Activated T-helper 9 cell treated with anti-CD3 and anti-CD28 coated beads, Interleukin-2, amount 50 U/mL, for 16 hours (primary cell): ENCODE measurements around the gene MRPL50.

Experiments
- DNase-seq: peaks from one replicate; pipeline ENCODE4 v3.0.0-alpha.2; 2020; ENCODE audit warnings: low read depth

MRPL50 gene

DNA sequence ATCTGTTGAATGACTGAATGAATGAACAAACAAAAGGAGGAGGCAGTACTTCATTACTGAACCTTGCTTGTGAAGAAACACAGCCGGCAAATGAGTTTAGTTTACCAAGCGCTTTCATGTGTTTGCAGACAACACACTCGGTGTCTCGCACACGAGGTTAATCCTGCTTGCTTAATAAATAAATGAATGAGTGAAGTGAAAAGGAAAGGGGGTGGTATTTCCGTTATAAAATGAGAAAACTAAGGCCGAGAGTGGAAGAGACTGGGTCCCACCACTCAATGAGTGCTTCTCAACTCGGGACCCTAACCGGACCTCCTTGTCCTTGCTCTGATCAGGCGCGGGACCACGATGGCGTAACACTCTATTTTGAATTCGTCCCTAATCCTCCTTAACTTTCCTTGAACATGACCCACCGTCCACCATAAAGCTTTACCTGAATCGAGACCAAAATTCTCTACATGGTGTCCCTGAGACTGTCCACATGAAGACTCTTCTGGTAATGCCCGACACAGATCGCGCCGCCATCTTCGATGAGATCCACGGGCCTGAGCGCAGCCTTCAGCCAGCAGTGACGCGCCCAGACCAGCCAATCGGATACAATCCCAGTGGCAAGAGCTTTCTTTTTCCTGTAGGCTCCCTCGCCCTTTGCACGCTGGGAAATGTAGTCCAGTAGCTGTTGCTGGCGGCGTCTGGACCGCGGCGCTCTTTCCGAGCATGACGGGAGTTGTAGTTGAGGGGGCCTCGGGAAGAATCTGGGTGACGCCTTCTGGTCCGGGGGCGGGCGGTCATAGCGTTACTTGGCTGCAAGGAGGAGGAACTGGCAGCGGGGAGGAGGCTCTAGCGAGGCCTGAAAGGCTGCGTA is at the start of gene MRPL50, which contains the start of gene ZNF189:
Gene MRPL50 (minus strand): TSS at position 551 of the 862 bp plus-strand sequence. CDS start 26 bp downstream, at position 525.
Gene ZNF189 (plus strand): TSS at position 784 of the 862 bp plus-strand sequence. CDS start 306 bp downstream, outside the sequence.
- DNase-seq = peak; percentile 93

DNA sequence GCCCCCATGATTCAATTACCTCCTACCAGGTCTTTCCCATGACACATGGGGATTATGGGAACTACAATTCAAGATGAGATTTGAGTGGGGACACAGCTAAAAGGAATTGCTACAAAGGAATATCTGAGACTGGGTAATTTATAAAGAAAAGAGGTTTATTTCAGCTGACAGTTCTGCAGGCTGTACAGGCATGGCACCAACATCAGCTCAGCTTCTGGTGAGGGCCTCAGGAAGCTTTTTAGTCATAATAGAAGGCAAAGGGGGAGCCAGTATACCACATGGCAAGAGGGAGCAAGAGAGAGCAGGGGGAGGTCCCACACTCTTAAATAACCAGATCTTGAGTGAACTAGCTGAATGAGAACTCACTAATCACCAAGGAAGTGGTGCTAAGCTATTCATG is 48.3 kb upstream of the MRPL50 start:
- no peak for DNase-seq

GRCh38 chr9:101445353-101446029 is 47.1 kb upstream of the MRPL50 start:
- DNase-seq = no peak

DNA sequence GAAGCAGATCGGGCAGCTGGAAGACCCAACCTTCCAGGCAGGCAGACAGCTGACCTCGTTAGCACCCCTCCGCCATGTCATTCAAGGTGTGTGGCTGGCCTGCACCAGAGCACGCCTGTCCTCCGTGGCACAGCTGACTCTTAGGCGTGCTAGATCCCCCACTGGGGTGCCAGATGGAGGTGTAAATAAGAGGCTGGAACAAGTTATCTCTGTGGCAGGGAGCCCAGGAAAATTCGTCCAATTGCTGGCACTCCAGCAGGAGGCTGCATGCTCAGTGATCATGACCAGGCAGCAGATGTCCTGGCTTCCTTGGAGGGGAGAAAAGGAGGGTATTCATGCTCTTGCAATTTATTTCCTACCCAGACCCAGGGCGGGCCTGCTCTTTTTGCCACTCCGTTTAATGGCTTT is 45.0 kb upstream of the MRPL50 start:
- no peak for DNase-seq

GRCh38 chr9:101442736-101443135 is 44.3 kb upstream of the MRPL50 start:
- no peak for DNase-seq

GRCh38 chr9:101442318-101442717 is 43.9 kb upstream of the MRPL50 start:
- no peak for DNase-seq

- no peak for DNase-seq
These were observed 42.4 kb upstream of the MRPL50 start for GRCh38 chr9:101440714-101441230.

GRCh38 chr9:101438523-101438922 is 40.1 kb upstream of the MRPL50 start:
- no peak for DNase-seq

DNA sequence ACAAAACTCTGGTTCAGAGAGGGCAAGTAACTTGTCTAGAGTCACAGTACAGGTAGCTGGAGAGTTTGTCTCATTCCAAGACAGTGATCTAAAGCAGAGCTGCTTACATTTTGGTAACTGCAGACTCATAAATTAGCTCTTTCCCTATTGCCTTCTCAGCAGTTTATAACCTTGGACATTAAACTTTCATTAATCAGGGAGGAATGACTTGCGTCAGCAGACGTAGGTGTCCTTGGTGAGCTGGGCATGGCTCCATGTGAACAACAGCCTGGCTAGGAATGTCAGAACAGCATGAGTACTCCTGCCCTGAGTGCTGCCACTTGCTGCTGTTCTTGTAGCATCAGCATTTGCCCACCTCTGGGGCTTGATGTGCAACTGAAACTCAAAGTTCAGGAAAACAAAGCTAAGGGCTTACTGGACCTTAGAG is 39.4 kb upstream of the MRPL50 start:
- DNase-seq = no peak

DNA sequence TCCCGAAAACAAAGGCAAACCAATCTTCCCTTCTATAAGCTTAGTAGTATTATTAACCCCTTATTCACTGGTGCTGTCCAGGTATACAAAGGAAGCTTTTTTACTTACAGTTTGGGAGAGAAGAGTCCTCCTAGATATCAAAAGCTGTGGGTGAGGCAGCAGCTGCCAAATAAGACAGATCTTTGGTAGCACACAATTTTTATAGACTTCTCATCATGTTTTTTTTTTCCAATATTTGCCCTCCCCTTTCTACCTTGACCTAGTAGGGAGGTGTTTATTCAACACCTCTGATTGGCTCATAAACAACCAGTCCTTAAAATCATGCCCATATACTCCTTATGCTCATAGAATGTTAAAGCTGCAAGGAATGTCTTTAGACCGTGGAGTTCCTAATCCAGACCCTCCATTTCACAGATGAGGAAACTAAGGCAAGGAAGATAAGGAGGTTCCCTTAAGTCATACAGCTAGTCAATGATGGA is 37.2 kb upstream of the MRPL50 start, which contains the start of gene ALDOB:
Gene ALDOB (minus strand): TSS at position 174 of the 479 bp plus-strand sequence. CDS start 4,887 bp downstream, outside the sequence.
- DNase-seq = no peak

- DNase-seq = no peak
These were observed 36.6 kb upstream of the MRPL50 start for GRCh38 chr9:101434998-101435397.

DNA sequence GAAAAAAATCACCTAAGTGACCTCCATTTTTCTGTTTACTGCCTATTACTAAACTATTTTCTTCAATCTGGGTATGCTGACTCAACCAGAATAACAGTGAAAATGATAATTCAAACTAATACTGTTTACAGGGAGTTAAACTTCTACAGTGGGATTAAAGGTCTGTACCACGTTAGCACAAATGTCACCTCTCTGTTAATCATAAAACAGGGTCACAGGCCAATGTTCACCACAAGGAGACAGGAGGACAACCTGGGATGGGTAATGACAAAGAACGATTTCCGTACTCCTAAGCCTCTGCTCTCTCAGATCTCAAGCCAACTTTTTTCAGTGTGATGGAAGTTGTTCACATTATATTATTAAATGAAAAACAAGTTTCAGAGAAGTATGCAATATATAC is 34.8 kb upstream of the MRPL50 start:
- no peak for DNase-seq

DNA sequence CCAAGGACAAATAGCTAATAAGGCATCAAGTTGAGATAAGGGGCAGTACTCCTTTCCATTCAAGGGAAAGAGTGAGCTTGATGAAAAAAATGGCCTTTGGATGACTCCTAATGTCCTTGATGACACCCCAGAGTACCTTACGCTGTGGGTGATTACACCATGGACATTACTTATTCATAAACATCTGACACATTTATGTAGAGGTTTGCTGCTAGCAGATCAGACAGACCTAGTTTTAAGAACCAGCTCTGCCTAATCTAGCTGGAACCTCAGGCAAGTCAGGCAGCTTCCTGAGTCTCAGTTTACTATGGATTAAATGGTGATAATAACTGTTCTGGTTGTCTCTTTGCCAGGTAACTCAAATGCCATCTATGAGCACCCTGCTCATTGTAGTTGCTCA is 34.3 kb upstream of the MRPL50 start:
- no peak for DNase-seq

DNA sequence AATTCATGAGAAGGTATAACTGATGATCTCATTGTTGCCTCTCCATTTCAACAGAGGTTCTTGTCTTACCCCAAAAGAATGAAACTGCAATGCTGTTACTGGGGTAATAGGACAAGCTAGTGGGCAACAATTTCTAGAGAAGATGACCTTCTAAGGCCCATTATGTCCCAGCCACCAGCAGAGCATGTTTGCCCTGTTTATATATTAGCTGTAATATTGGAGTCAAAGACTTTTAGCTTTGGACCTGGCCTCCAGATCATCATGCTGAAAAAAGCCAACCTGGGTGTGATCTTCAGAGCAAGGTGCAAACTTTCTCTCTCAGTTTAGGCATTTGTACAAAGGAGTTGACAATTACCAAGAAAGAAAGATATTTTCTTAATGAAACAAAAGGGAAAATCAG is 33.8 kb upstream of the MRPL50 start:
- no peak for DNase-seq

GRCh38 chr9:101429736-101430135 is 31.3 kb upstream of the MRPL50 start:
- DNase-seq = no peak

DNA sequence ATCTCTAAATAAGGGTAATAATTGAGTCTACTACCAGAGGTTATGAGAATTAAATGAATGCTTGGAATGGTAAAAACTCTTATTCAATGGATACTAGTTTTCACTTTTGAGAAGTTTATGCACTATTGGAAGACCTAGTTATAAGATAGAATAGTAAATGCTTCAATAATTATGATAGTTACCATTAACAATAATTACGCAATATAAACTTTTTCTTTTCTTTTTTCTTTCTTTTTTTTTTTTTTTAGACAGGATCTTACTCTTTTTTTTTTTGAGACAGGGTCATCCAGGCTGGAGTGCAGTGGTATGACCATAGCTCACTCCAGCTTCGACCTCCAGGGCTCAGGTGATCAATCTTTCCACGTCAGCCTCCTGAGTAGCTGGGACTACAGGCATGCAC is 30.5 kb upstream of the MRPL50 start:
- DNase-seq = no peak

- no peak for DNase-seq
These were observed 29.7 kb upstream of the MRPL50 start for GRCh38 chr9:101427957-101428655.

- no peak for DNase-seq
These were observed 28.9 kb upstream of the MRPL50 start for GRCh38 chr9:101427358-101427757.

DNA sequence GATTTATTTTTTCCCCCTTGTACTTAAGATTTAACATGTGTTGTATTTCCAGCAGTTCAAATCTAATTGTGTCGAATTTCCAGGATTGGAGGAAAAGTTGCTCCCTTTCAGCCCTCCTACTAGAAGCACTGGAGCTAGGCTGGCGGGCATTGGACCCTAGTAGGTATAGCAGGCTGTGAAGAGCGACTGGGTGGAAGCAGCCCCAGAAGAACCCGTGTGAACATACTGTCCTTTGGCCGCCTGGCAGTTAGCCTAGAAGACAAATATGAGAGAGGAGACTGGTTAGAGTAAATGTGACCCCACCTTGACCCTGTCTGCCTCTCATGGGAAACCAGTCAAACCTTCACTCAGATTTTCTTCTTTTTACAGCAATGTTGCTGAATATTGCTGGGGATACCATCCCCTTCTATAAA is 23.2 kb upstream of the MRPL50 start:
- no peak for DNase-seq

DNA sequence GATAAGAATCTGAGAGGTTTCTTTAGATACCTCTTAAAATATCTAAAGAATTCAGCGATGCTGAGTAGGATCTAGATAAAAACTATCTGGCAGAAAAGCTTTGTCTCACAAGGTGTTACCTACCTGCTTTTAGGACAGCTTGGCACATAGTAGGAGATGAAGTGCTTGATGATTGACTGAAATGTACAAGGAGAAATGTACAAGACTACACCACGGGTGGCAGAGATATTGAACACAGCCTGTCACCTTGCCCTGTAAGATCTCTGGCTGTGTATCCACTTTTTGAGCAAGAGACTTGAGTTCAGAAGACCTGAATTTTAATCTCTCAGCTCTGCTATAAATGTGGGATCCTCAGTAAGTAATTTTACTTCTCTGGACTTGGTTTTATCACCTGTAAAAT is 21.4 kb upstream of the MRPL50 start:
- no peak for DNase-seq

DNA sequence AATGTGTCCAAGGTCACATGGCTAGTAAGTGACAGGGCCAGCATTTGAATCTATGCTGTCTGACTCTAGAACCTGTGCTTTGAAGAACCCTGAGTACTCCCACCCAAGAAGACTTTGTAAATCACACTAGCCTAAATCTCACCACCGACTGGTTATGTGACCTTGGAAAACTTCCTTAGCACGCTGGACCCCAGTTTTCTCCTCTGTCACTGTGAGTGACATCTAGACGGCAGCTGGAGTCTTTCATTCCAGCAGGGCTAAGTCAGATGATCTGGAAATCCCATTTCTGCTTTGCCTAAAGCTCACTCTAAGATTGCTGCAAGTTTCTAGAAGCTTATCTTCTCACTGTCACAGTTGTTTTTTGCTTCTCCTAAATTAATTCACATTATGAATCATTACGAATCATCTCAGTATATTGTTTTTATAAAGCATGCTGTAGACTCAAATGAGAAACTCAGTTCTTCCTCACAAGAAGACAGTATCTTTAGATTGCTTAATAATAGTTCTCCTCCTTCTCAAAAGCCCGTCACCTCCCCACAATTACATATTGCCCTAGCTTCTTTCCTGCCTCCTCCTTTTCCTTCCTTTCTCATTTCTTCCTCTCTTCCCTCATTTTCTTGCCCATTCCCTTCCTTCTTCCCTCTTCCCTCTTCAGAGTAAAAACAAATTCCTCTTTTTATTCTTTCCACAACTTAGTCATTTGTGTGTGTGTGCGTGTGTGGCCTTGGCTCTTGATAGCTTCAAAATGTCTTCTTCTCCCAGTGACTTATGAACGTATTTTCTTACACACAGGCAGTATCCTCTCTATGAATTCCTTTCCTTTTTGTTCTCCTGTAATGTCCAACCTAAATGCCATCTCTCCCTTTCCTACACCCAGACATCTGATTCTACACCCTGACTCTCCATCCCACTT is 20.4 kb upstream of the MRPL50 start:
- no peak for DNase-seq
